H9 (cell line): Measurements from ENCODE around the gene POLK. TPM values are rescaled to one million over a fixed set of nuclear protein-coding genes. Genes with fewer than 3 reads are reported as not detected.

Source experiments
- DNase-seq: peaks from one replicate; pipeline ENCODE4 v3.0.0-alpha.2; 2017
- H2AFZ ChIP-seq: one replicate; pipeline ENCODE4 v1.6.1; 2013; ENCODE audit warnings: mild to moderate bottlenecking, low read length, control low read depth, moderate library complexity
- H2AK5ac ChIP-seq: 2 replicates; pipeline ENCODE4 v1.6.1; 2013; ENCODE audit warnings: low read length, control low read depth, mixed read lengths; ENCODE audit not compliant: insufficient read length
- H2BK120ac ChIP-seq: one replicate; pipeline ENCODE4 v1.6.1; 2013; ENCODE audit warnings: low read depth, mild to moderate bottlenecking, low read length, control low read depth, inconsistent platforms; ENCODE audit not compliant: poor library complexity, severe bottlenecking
- H2BK12ac ChIP-seq: 2 replicates; pipeline ENCODE4 v1.6.1; 2013; ENCODE audit warnings: low read length, control low read depth, mixed read lengths, low read depth; ENCODE audit not compliant: insufficient read length
- H2BK15ac ChIP-seq: 2 replicates; pipeline ENCODE4 v1.6.1; 2013; ENCODE audit warnings: low read depth, low read length, control low read depth
- H2BK20ac ChIP-seq: one replicate; pipeline ENCODE4 v1.6.1; 2013; ENCODE audit warnings: low read depth, mild to moderate bottlenecking, low read length, control low read depth, inconsistent platforms; ENCODE audit not compliant: poor library complexity, severe bottlenecking
- H2BK5ac ChIP-seq: 2 replicates; pipeline ENCODE4 v1.6.1; 2013; ENCODE audit warnings: low read length, control low read depth, mixed read lengths; ENCODE audit not compliant: insufficient read length
- H3K14ac ChIP-seq: 2 replicates; pipeline ENCODE4 v1.6.1; 2013; ENCODE audit warnings: low read length, control low read depth; ENCODE audit not compliant: insufficient read depth
- H3K18ac ChIP-seq: 2 replicates; pipeline ENCODE4 v1.6.1; 2013; ENCODE audit warnings: low read depth, mild to moderate bottlenecking, mixed read lengths, low read length, control low read depth; ENCODE audit not compliant: insufficient read length
- H3K23ac ChIP-seq: 2 replicates; pipeline ENCODE4 v1.6.1; 2013; ENCODE audit warnings: low read length, control low read depth, mixed read lengths, low read depth; ENCODE audit not compliant: insufficient read length
- H3K23me2 ChIP-seq: 2 replicates; pipeline ENCODE4 v1.6.1; 2013; ENCODE audit warnings: low read depth, mild to moderate bottlenecking, mixed read lengths, low read length, control low read depth; ENCODE audit not compliant: insufficient read length, poor library complexity, severe bottlenecking
- H3K27ac ChIP-seq: 2 replicates; pipeline ENCODE4 v1.5.1; 2013; ENCODE audit warnings: low read length, control low read depth, mixed read lengths, low read depth; ENCODE audit not compliant: insufficient read length
- H3K27me3 ChIP-seq: 2 replicates; pipeline ENCODE4 v1.6.1; 2013; ENCODE audit warnings: low read length, control low read depth, inconsistent platforms; ENCODE audit not compliant: insufficient read depth
- H3K4ac ChIP-seq: 2 replicates; pipeline ENCODE4 v1.6.1; 2013; ENCODE audit warnings: low read depth, mild to moderate bottlenecking, control low read depth, inconsistent platforms, low read length, moderate library complexity
- H3K4me1 ChIP-seq: 2 replicates; pipeline ENCODE4 v1.6.1; 2013; ENCODE audit warnings: low read length, control low read depth, inconsistent platforms; ENCODE audit not compliant: insufficient read depth
- H3K4me2 ChIP-seq: 2 replicates; pipeline ENCODE4 v1.6.1; 2013; ENCODE audit warnings: low read length, control low read depth, mixed read lengths; ENCODE audit not compliant: insufficient read length, insufficient read depth
- H3K56ac ChIP-seq: 2 replicates; pipeline ENCODE4 v1.6.1; 2013; ENCODE audit warnings: low read depth, mild to moderate bottlenecking, mixed read lengths, low read length, control low read depth; ENCODE audit not compliant: insufficient read length
- H3K79me1 ChIP-seq: 2 replicates; pipeline ENCODE4 v1.6.1; 2013; ENCODE audit warnings: low read depth, mild to moderate bottlenecking, moderate library complexity, low read length, control low read depth, inconsistent platforms; ENCODE audit not compliant: insufficient read depth, poor library complexity, severe bottlenecking
- H3K79me2 ChIP-seq: 2 replicates; pipeline ENCODE4 v1.6.1; 2013; ENCODE audit warnings: low read length, control low read depth, inconsistent platforms; ENCODE audit not compliant: insufficient read depth
- H3K9ac ChIP-seq: 2 replicates; pipeline ENCODE4 v1.6.1; 2013; ENCODE audit warnings: low read length, control low read depth, mixed read lengths; ENCODE audit not compliant: insufficient read length; ENCODE audit errors: extremely low read depth
- H3K9me3 ChIP-seq: one replicate; pipeline ENCODE4 v1.6.1; 2013; ENCODE audit warnings: low read depth, low read length, inconsistent platforms; ENCODE audit not compliant: control insufficient read depth
- H3T11ph ChIP-seq: one replicate; pipeline ENCODE4 v1.6.1; 2013; ENCODE audit warnings: mild to moderate bottlenecking, low read length, control low read depth, inconsistent platforms
- H4K20me1 ChIP-seq: one replicate; pipeline ENCODE4 v1.6.1; 2013; ENCODE audit not compliant: control insufficient read depth, insufficient read length, insufficient read depth
- H4K5ac ChIP-seq: 2 replicates; pipeline ENCODE4 v1.6.1; 2013; ENCODE audit warnings: low read depth, mild to moderate bottlenecking, mixed read lengths, low read length, control low read depth; ENCODE audit not compliant: insufficient read length
- H4K8ac ChIP-seq: replicated peaks from 2 replicates; pipeline ENCODE4 v1.6.1; 2013; ENCODE audit warnings: low read length, control low read depth, mixed read lengths, low read depth; ENCODE audit not compliant: insufficient read length
- H4K91ac ChIP-seq: 2 replicates; pipeline ENCODE4 v1.6.1; 2013; ENCODE audit warnings: low read depth, mild to moderate bottlenecking, moderate library complexity, mixed read lengths, low read length, control low read depth; ENCODE audit not compliant: insufficient read length
- H3K27ac Mint-ChIP-seq, 3 experiments: 2 replicates in 2 of 3; 3 replicates in 1 of 3; pipeline ENCODE4 v1.8.0; 2020 to 2021; ENCODE audit warnings: mixed read lengths in 3 of 3, mild to moderate bottlenecking in 1 of 3, moderate library complexity in 1 of 3
- H3K27me3 Mint-ChIP-seq: 2 replicates; pipeline ENCODE4 v1.8.0; 2021; ENCODE audit warnings: low read depth, mild to moderate bottlenecking, moderate library complexity, mixed read lengths
- H3K36me3 Mint-ChIP-seq, 3 experiments: 2 replicates in 2 of 3; 3 replicates in 1 of 3; pipeline ENCODE4 v1.8.0; 2020 to 2021; ENCODE audit warnings: low read depth in 3 of 3, mixed read lengths in 3 of 3; ENCODE audit not compliant: insufficient read depth in 1 of 3
- H3K4me1 Mint-ChIP-seq, 2 experiments: 2 replicates each; pipeline ENCODE4 v1.8.0; 2020; ENCODE audit warnings: mixed read lengths in 2 of 2
- H3K4me3 Mint-ChIP-seq, 2 experiments: 2 replicates in 1 of 2; 3 replicates in 1 of 2; pipeline ENCODE4 v1.8.0; 2020 to 2021; ENCODE audit warnings: mild to moderate bottlenecking in 2 of 2, mixed read lengths in 2 of 2, moderate library complexity in 1 of 2
- H3K9me3 Mint-ChIP-seq, 2 experiments: 2 replicates in 1 of 2; 3 replicates in 1 of 2; pipeline ENCODE4 v1.8.0; 2020; ENCODE audit warnings: mild to moderate bottlenecking in 2 of 2, mixed read lengths in 2 of 2, moderate library complexity in 1 of 2
- CTCF ChIP-seq: fragments of 200-600 bp; sonication (generic); conservative IDR thresholded peaks from 3 replicates; pipeline ENCODE4 v1.8.0; 2021; ENCODE audit warnings: antibody characterized with exemption, mild to moderate bottlenecking
- WGBS: extraction: QIAGEN DNeasy Blood & Tissue Kit; methylation state at CpG from one replicate; pipeline ENCODE4 v1.1.7; 2013; ENCODE audit warnings: missing lambda C conversion rate, low lambda C conversion rate, mixed read lengths; ENCODE audit not compliant: insufficient read length; ENCODE audit errors: extremely low coverage; 5-methylcytosine and 5-hydroxymethylcytosine counted together
- total RNA-seq: library from RNA; stranded (reverse); gene quantifications from 2 replicates; pipeline ENCODE4 v1.2.1, GENCODE V29; 2021

POLK gene
- total RNA-seq, 1 experiment from 2014 or later = 7.6 TPM

- Histone ChIP-seq H3K4me2 (no peak overlapping the region), H3K79me1 (peaks cover 2% of the 10 kb centered on the region), H3T11ph (no peak overlapping the region), H3K27me3 (no peaks in the 10 kb centered on the region), H2AFZ (no peak overlapping the region), H3K9me3 (no peaks in the 10 kb centered on the region), H2BK12ac (no peak overlapping the region), H2AK5ac (no peak overlapping the region), H3K14ac (no peak overlapping the region), H3K56ac (no peak overlapping the region), H2BK15ac (no peak overlapping the region), H4K20me1 (no peaks in the 10 kb centered on the region), H3K9ac (no peak overlapping the region), H3K23me2 (no peaks in the 10 kb centered on the region), H4K91ac (no peak overlapping the region), H3K23ac (no peak overlapping the region), H3K79me2 (no peaks in the 10 kb centered on the region; the same call in 1 of the 2 replicates), H3K27ac (no peak overlapping the region), H2BK120ac (no peak overlapping the region), H2BK5ac (no peak overlapping the region), H3K4me1 (no peaks in the 10 kb centered on the region), H4K8ac (no peak overlapping the region), H3K4ac (no peak overlapping the region), H3K18ac (no peak overlapping the region), H2BK20ac (no peak overlapping the region), H4K5ac (no peak overlapping the region)
- Mint-ChIP-seq H3K4me1 (peaks cover 12 to 20% of the 10 kb centered on the region in 2 experiments), H3K27me3 (no peaks in the 10 kb centered on the region), H3K4me3 (no peak overlapping the region), H3K36me3 (peaks cover 19 to 41% (median 40%) of the 10 kb centered on the region in 3 experiments; a peak in 6 of 7 replicates), H3K27ac (no peak overlapping the region), H3K9me3 (peaks cover 0 to under 1% of the 10 kb centered on the region in 2 experiments; a peak in 1 of 5 replicates)
- no peak for DNase-seq
- no peak for TF ChIP-seq CTCF
- no CpG with 5 or more reads among the region's 3 CpGs for WGBS
Observed at GRCh38 chr5:75496026-75496425, 15.7 kb upstream of the POLK start.
